HCT116 (cell line): ENCODE data around the gene DHRS7C. TPM values are rescaled to one million over a fixed set of nuclear protein-coding genes. Genes with fewer than 3 reads are reported as not detected.

Source experiments
- ATAC-seq: fragments of 200-7000 bp; cut with Tn5 transposase; 2 replicates; pipeline ENCODE4 v1.9.1; 2020; ENCODE audit warnings: mild to moderate bottlenecking, moderate library complexity
- BruUV-seq: library from RNA; stranded (reverse); fragments of 400-500 nt; replicated peaks from 2 replicates; lab custom pipeline; 2021; lab: Mats Ljungman, UMichigan
- CTCF ChIA-PET: fragments of 300-600 bp; sonication (Branson Sonifier 250); formaldehyde crosslinking; loops from one replicate; lab custom pipeline; 2021; ENCODE audit warnings: antibody characterized with exemption; lab: Charles Lee
- POLR2A ChIA-PET: fragments of 300-600, 350-600 bp; sonication (Branson Sonifier 250); formaldehyde crosslinking; loops from one replicate; lab custom pipeline; 2021; ENCODE audit warnings: antibody characterized with exemption; lab: Charles Lee
- RAD21 ChIA-PET, 2 experiments: fragments of 300-600 bp; sonication (Branson Sonifier 250); formaldehyde crosslinking; loops; one replicate each; lab custom pipeline; 2023; ENCODE audit warnings: low total read pairs in 2 of 2; ENCODE audit not compliant: uncharacterized antibody in 2 of 2, unreplicated experiment in 2 of 2, low non-redundant PET in 1 of 2; lab: Charles Lee
- DNase-seq: peaks from one replicate; pipeline ENCODE4 v3.0.0-alpha.2; 2010; ENCODE audit warnings: low read depth, low spot score
- H2AFZ ChIP-seq: fragments of 200-600 bp; shearing (Covaris generic), sonication (generic); 2 replicates; pipeline ENCODE4 v1.6.1; 2017; ENCODE audit warnings: low read depth, mixed run types, mixed read lengths, antibody characterized with exemption, low read length; ENCODE audit not compliant: poor library complexity, severe bottlenecking
- H3K27ac ChIP-seq: 2 replicates; pipeline ENCODE4 v1.5.1; 2012; ENCODE audit warnings: low read depth, low read length
- H3K27me3 ChIP-seq: fragments of 200-600 bp; sonication (generic); 2 replicates; pipeline ENCODE4 v1.6.1; 2016; ENCODE audit warnings: mixed run types, low read length, mixed read lengths; ENCODE audit not compliant: insufficient read depth
- H3K36me3 ChIP-seq, 2 experiments: fragments of 200-500 bp in 1 of 2; fragments of 200-600 bp in 1 of 2; sonication (Bioruptor generic) in 1 of 2; sonication (generic) in 1 of 2; 2 replicates each; pipeline versions ENCODE4 v1.5.1 to v1.6.1; 2014 to 2016; ENCODE audit warnings: low read length in 2 of 2, inconsistent platforms in 1 of 2, mixed read lengths in 1 of 2, mixed run types in 1 of 2; ENCODE audit not compliant: insufficient read depth in 2 of 2, control insufficient read depth in 1 of 2
- H3K4me1 ChIP-seq, 2 experiments: fragments of 200-600 bp in 1 of 2; sonication (generic) in 1 of 2; 2 replicates each; pipeline versions ENCODE4 v1.5.1 to v1.6.1; 2012 to 2017; ENCODE audit warnings: low read length in 2 of 2, inconsistent platforms in 1 of 2, mild to moderate bottlenecking in 1 of 2, mixed read lengths in 1 of 2, mixed run types in 1 of 2, moderate library complexity in 1 of 2; ENCODE audit not compliant: insufficient read depth in 2 of 2, control insufficient read depth in 1 of 2
- H3K4me2 ChIP-seq: fragments of 200-600 bp; sonication (generic); 2 replicates; pipeline ENCODE4 v1.6.1; 2017; ENCODE audit warnings: mixed run types, low read length, mixed read lengths
- H3K4me3 ChIP-seq, 2 experiments: fragments of 200-600 bp in 1 of 2; sonication (generic) in 1 of 2; replicated peaks in 1 of 2; 2 replicates each; pipeline ENCODE4 v1.5.1; 2011 to 2016; ENCODE audit warnings: low read length in 2 of 2, control low read depth in 1 of 2, low read depth in 1 of 2, mild to moderate bottlenecking in 1 of 2, mixed read lengths in 1 of 2, mixed run types in 1 of 2
- H3K79me2 ChIP-seq: fragments of 200-600 bp; sonication (generic); 2 replicates; pipeline ENCODE4 v1.6.1; 2017; ENCODE audit warnings: mild to moderate bottlenecking, mixed run types, low read length, moderate library complexity, mixed read lengths; ENCODE audit not compliant: insufficient read depth
- H3K9ac ChIP-seq: fragments of 200-600 bp; sonication (generic); 2 replicates; pipeline ENCODE4 v1.6.1; 2016; ENCODE audit warnings: low read length, mixed read lengths
- H3K9me2 ChIP-seq: fragments of 200-600 bp; sonication (generic), shearing (Covaris generic); 2 replicates; pipeline ENCODE4 v1.6.1; 2017; ENCODE audit warnings: mixed run types, mild to moderate bottlenecking, moderate library complexity; ENCODE audit not compliant: insufficient read depth
- H3K9me3 ChIP-seq, 2 experiments: fragments of 200-500 bp in 1 of 2; fragments of 200-600 bp in 1 of 2; sonication (Bioruptor generic) in 1 of 2; sonication (generic) in 1 of 2; 2 replicates each; pipeline ENCODE4 v1.6.1; 2014 to 2017; ENCODE audit warnings: low read length in 2 of 2, mixed read lengths in 2 of 2, inconsistent platforms in 1 of 2, low read depth in 1 of 2, mild to moderate bottlenecking in 1 of 2, mixed run types in 1 of 2, moderate library complexity in 1 of 2; ENCODE audit not compliant: control insufficient read depth in 1 of 2, insufficient read depth in 1 of 2
- H4K20me1 ChIP-seq: fragments of 200-600 bp; sonication (generic), shearing (Covaris generic); 2 replicates; pipeline ENCODE4 v1.6.1; 2017; ENCODE audit warnings: mixed run types, mild to moderate bottlenecking, moderate library complexity; ENCODE audit not compliant: insufficient read depth
- ATF3 ChIP-seq: IDR thresholded peaks from 2 replicates; pipeline ENCODE4 v1.6.1; 2012
- CBX3 ChIP-seq: IDR thresholded peaks from 2 replicates; pipeline ENCODE4 v1.6.1; 2012; ENCODE audit warnings: low read depth
- CTCF ChIP-seq, 3 experiments: fragments of 200-600 bp in 1 of 3; sonication (generic) in 1 of 3; IDR thresholded peaks in 2 of 3; conservative IDR thresholded peaks in 1 of 3; 2 replicates each; pipeline ENCODE4 v1.5.1; 2012 to 2017; ENCODE audit warnings: low read depth in 2 of 3, low read length in 2 of 3, antibody characterized with exemption in 1 of 3, borderline replicate concordance in 1 of 3, control low read depth in 1 of 3, mild to moderate bottlenecking in 1 of 3, mixed read lengths in 1 of 3, mixed run types in 1 of 3, moderate library complexity in 1 of 3; ENCODE audit not compliant: insufficient read depth in 1 of 3
- ELF1 ChIP-seq: IDR thresholded peaks from 2 replicates; pipeline ENCODE4 v1.6.1; 2012; ENCODE audit warnings: low read depth, borderline replicate concordance
- FOSL1 ChIP-seq: IDR thresholded peaks from 2 replicates; pipeline ENCODE4 v1.6.1; 2012; ENCODE audit warnings: low read depth
- JUND ChIP-seq: IDR thresholded peaks from 2 replicates; pipeline ENCODE4 v1.6.1; 2012
- MAX ChIP-seq: IDR thresholded peaks from 2 replicates; pipeline ENCODE4 v1.6.1; 2012
- POLR2AphosphoS5 ChIP-seq: IDR thresholded peaks from 2 replicates; pipeline ENCODE4 v1.6.1; 2011; ENCODE audit warnings: mild to moderate bottlenecking, low read depth, low read length, moderate library complexity
- RAD21 ChIP-seq: IDR thresholded peaks from 2 replicates; pipeline ENCODE4 v1.6.1; 2012; ENCODE audit warnings: low read depth, mild to moderate bottlenecking
- SIN3A ChIP-seq: IDR thresholded peaks from 2 replicates; pipeline ENCODE4 v1.6.1; 2012; ENCODE audit warnings: low read depth
- SRF ChIP-seq: IDR thresholded peaks from 2 replicates; pipeline ENCODE4 v1.6.1; 2012; ENCODE audit warnings: low read depth
- TCF7L2 ChIP-seq: IDR thresholded peaks from 2 replicates; pipeline ENCODE4 v1.7.0; 2011; ENCODE audit warnings: borderline replicate concordance, inconsistent platforms; ENCODE audit not compliant: insufficient read depth, insufficient read length; ENCODE audit errors: extremely low read depth
- intact Hi-C: fragments of 100-400 bp; cut with micrococcal nuclease; formaldehyde crosslinking; loops from 2 replicates; pipeline ENCODE4 v1.10.0; 2022
- total RNA-seq: library from RNA; stranded (reverse); gene quantifications from one replicate; pipeline ENCODE4 v1.2.1, GENCODE V29; 2021; ENCODE audit not compliant: unreplicated experiment

The DHRS7C gene
- total RNA-seq, 1 experiment from 2014 or later, result not detected

GRCh38 chr17:9798724-9799123 is 7.3 kb upstream of the DHRS7C start:
- Histone ChIP-seq H3K9me3 (no peaks in the 10 kb centered on the region), H3K4me2 (no peak overlapping the region), H3K9me2 (no peaks in the 10 kb centered on the region), H3K4me1 (peaks cover 12 to 16% of the 10 kb centered on the region in 2 experiments; a peak in 3 of 4 replicates), H3K36me3 (no peaks in the 10 kb centered on the region), H3K27me3 (no peaks in the 10 kb centered on the region), H3K4me3 (no peak overlapping the region), H3K79me2 (no peaks in the 10 kb centered on the region), H3K9ac (no peak overlapping the region), H3K27ac (no peak overlapping the region), H4K20me1 (no peaks in the 10 kb centered on the region), H2AFZ (no peak overlapping the region)
- no TSS peak for BruUV-seq
- ATAC-seq, result no peak
- POLR2A ChIA-PET, result no interaction called here
- no peak for DNase-seq
- TF ChIP-seq FOSL1 (no peak), SRF (no peak), JUND (no peak), MAX (no peak), ATF3 (no peak), ELF1 (no peak), RAD21 (no peak), CTCF (IDR thresholded peaks at IDR 0.05 in 2 of 3, conservative IDR thresholded peaks at IDR 0.05 in 1 of 3; ENCODE audit: borderline replicate concordance in 1 of 3, insufficient read depth in 1 of 3, low read depth in 2 of 3, low read length in 2 of 3) (no peak), CBX3 (no peak), SIN3A (no peak), TCF7L2 (no peak), POLR2AphosphoS5 (no peak)
- RAD21 ChIA-PET, result no interaction called here
- intact Hi-C loops, result no loop called here
- CTCF ChIA-PET, result no interaction called here
